ENCODE measurements around the gene TPSB2. TPM values are rescaled to one million over a fixed set of nuclear protein-coding genes. Genes with fewer than 3 reads are reported as not detected.
A peak's percentile ranks its signal among the peaks of the same experiment; 100 is the strongest.

The TPSB2 gene
- total RNA-seq, 1 donor from 2014 or later: 168 TPM

- Histone ChIP-seq H3K4me3 (no peak overlapping the region), H3K36me3 (no peaks in the 10 kb centered on the region), H3K27ac (no peak overlapping the region), H3K4me1 (no peaks in the 10 kb centered on the region), H3K9me3 (no peaks in the 10 kb centered on the region), H3K27me3 (ENCODE audit: low read depth) (no peaks in the 10 kb centered on the region)
- ATAC-seq: no peak
- no peak for DNase-seq
- TF ChIP-seq CTCF (IDR thresholded peaks at IDR 0.05): no peak
- intact Hi-C loops (cut with DNase I): no loop called here
Observed at GRCh38 chr16:1197237-1197866, 32.6 kb downstream of the TPSB2 start.

GRCh38 chr16:1196494-1196893 is 33.5 kb downstream of the TPSB2 start:
- H3K27me3 ChIP-seq (ENCODE audit: low read depth): no peaks in the 10 kb centered on the region
- H3K4me1 ChIP-seq: no peaks in the 10 kb centered on the region
- no peak overlapping the region for H3K4me3 ChIP-seq
- H3K9me3 ChIP-seq: no peaks in the 10 kb centered on the region
- ATAC-seq (no peak), DNase-seq (no peak)
- H3K27ac ChIP-seq: no peak overlapping the region
- intact Hi-C loops (cut with DNase I): no loop called here
- no peaks in the 10 kb centered on the region for H3K36me3 ChIP-seq
- no peak for TF ChIP-seq CTCF (IDR thresholded peaks at IDR 0.05)

GRCh38 chr16:1195393-1195666 is 34.7 kb downstream of the TPSB2 start:
- Histone ChIP-seq H3K27ac (no peak overlapping the region), H3K9me3 (no peaks in the 10 kb centered on the region), H3K4me1 (no peaks in the 10 kb centered on the region), H3K4me3 (no peak overlapping the region), H3K27me3 (ENCODE audit: low read depth) (no peaks in the 10 kb centered on the region), H3K36me3 (no peaks in the 10 kb centered on the region)
- no peak for TF ChIP-seq CTCF (IDR thresholded peaks at IDR 0.05)
- no peak for DNase-seq
- no peak for ATAC-seq
- intact Hi-C loops (cut with DNase I): no loop called here

- H3K4me1 ChIP-seq: no peaks in the 10 kb centered on the region
- ATAC-seq (peak in 1 of 2 donors; percentile 23), DNase-seq (no peak)
- H3K27me3 ChIP-seq (ENCODE audit: low read depth): no peaks in the 10 kb centered on the region
- H3K4me3 ChIP-seq: no peak overlapping the region
- intact Hi-C loops (cut with DNase I): no loop called here
- H3K9me3 ChIP-seq: no peaks in the 10 kb centered on the region
- H3K36me3 ChIP-seq: no peaks in the 10 kb centered on the region
- no peak overlapping the region for H3K27ac ChIP-seq
- peak; percentile 70 for TF ChIP-seq CTCF (IDR thresholded peaks at IDR 0.05)
Observed at GRCh38 chr16:1194665-1195392, 35.2 kb downstream of the TPSB2 start.

GRCh38 chr16:1193825-1194581 is 36.0 kb downstream of the TPSB2 start:
- TF ChIP-seq CTCF (IDR thresholded peaks at IDR 0.05): no peak
- Histone ChIP-seq H3K4me1 (no peaks in the 10 kb centered on the region), H3K9me3 (no peaks in the 10 kb centered on the region), H3K36me3 (no peaks in the 10 kb centered on the region), H3K4me3 (no peak overlapping the region), H3K27ac (no peak overlapping the region), H3K27me3 (ENCODE audit: low read depth) (no peaks in the 10 kb centered on the region)
- DNase-seq (no peak), ATAC-seq (no peak)
- intact Hi-C loops (cut with DNase I): no loop called here

All from lower lobe of right lung (tissue), 2 donors.